IPS-15b (cell line): ENCODE data around the gene SH3RF1.
"Not testable (repeated sequence)": the region's sequence is repeated elsewhere in the genome, so short reads cannot be mapped to it uniquely, and the experiment has no call there.

Experiments used
- H3K27me3 ChIP-seq: one replicate; pipeline ENCODE4 v1.6.1; 2013; ENCODE audit warnings: low read length; ENCODE audit not compliant: control insufficient read depth, insufficient read depth
- H3K36me3 ChIP-seq: one replicate; pipeline ENCODE4 v1.6.1; 2013; ENCODE audit warnings: low read length; ENCODE audit not compliant: control insufficient read depth, insufficient read depth
- H3K4me1 ChIP-seq: one replicate; pipeline ENCODE4 v1.6.1; 2013; ENCODE audit warnings: mild to moderate bottlenecking, low read length; ENCODE audit not compliant: control insufficient read depth, insufficient read depth
- H3K4me3 ChIP-seq: one replicate; pipeline ENCODE4 v1.5.1; 2013; ENCODE audit warnings: low read depth, low read length
- H3K9ac ChIP-seq: one replicate; pipeline ENCODE4 v1.6.1; 2013; ENCODE audit warnings: low read depth, mild to moderate bottlenecking, low read length
- H3K9me3 ChIP-seq: one replicate; pipeline ENCODE4 v1.6.1; 2013; ENCODE audit warnings: mild to moderate bottlenecking, low read length; ENCODE audit not compliant: control insufficient read depth, insufficient read depth

Gene SH3RF1

DNA sequence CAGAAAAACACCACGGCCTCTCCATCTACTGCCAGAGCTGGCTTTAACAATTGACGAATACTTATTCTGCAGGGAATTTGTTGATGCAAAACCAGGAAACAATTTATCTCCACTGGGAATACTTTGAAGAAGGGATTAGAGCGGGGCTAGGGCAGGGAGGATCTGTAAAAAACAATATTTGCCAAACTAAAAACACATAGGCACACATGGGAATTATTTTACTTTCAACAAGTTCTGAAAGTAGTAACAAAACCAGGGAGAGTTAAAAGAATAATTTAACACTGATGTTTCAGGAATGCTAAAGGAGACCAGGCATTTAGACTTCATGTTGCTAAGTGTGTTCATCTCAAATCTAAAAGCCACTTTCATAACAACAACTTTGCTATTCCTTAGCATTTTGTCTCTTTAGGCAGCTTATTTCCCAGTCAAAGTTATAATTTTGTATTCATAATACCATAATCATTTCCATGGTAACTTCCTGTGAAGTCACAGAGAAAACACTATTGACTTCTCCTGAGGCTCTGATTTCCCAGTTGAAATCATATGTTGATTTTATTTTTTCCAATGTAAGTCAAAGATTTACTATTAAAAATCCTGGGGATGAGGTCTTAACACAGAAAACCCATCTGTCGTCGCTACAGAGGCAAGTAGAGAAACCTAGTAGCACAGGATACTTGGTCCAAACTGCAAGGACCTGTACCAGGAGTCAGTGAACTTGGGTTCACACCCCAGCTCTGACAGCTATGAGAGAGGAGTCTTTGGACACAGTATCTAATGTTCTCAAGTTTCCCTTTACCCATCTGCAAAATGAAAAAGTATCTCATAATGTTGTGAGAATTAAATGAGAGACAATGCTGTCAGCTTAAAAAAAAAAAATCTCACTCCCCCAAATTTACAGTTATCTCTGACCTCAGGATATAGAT is 69.3 kb downstream of the SH3RF1 start:
- Histone ChIP-seq H3K4me3 (no peak overlapping the region), H3K27me3 (no peaks in the 10 kb centered on the region), H3K9ac (no peak overlapping the region), H3K36me3 (no peaks in the 10 kb centered on the region), H3K4me1 (peaks cover 2% of the 10 kb centered on the region), H3K9me3 (no peaks in the 10 kb centered on the region)

DNA sequence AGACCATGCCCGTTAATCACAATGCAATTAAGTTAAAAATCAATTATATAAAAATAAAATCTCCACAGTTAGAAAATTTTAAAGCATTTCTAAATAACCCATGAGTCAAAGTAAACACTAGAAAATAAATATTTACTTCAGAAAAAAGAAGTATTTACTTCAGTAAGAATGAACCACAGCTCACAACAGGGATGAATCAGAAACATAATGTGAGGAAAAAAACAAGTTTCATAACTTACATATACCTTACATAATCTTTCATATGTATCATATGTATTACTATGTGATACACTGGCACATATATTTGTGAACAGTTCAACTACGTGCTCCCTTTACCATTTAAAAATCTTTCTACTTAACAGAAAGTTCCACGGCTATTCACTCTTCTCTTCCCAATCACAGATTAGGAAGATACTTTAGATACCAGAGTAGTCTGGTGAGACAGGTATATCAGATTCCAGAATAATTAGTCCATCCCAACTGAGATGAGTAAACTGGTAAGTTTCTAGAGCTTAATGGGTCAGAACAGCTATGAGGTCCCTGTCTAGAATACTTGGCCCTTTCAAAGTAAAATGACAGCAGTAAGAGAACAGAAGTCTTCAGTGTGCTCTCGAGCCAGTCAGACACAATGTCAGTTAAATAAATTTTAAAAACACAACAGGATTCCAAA is 70.3 kb downstream of the SH3RF1 start:
- Histone ChIP-seq H3K36me3 (no peaks in the 10 kb centered on the region), H3K4me1 (peaks cover 2% of the 10 kb centered on the region), H3K9ac (no peak overlapping the region), H3K9me3 (no peaks in the 10 kb centered on the region), H3K27me3 (no peaks in the 10 kb centered on the region), H3K4me3 (no peak overlapping the region)

DNA sequence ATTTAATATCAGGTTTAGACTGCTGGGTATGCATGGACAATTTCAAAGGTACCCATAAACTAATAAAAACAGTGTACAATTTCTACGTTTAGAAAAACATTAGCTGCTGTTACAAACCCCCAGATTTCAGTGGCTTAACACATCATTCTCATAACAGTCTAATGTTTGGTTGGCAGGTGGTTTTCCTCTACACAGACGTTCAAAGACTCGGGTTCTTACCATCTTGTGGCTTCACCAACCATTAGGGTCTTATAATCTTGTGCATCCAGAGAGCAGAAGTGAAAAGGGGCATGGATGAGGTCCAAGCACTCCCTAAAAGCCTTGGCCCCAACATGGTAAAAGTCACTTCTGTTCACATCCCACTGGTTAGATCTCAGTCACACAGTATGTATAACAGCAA is 71.6 kb downstream of the SH3RF1 start:
- Histone ChIP-seq H3K27me3 (no peaks in the 10 kb centered on the region), H3K36me3 (no peaks in the 10 kb centered on the region), H3K4me3 (no peak overlapping the region), H3K9me3 (no peaks in the 10 kb centered on the region), H3K9ac (no peak overlapping the region), H3K4me1 (no peaks in the 10 kb centered on the region)

DNA sequence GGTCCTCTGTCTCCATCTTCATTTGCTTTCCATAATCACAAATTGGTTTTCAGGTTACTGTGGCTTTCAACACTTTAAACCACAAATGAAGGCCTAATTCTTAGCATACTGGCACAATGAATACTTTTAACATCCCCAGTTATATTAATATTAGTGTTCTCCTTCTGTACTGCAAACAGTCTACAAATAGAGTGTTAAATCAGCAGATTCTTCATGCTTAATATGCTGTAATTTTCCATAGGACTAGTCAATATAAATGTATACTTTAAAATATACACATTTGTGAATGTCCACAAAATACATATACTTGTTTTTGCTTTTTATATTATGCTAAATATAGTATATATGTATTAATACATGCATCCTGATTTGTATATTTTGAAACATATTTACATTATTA is 72.6 kb downstream of the SH3RF1 start:
- no peaks in the 10 kb centered on the region for H3K4me1 ChIP-seq
- no peak overlapping the region for H3K4me3 ChIP-seq
- no peaks in the 10 kb centered on the region for H3K9me3 ChIP-seq
- no peak overlapping the region for H3K9ac ChIP-seq
- H3K27me3 ChIP-seq = no peaks in the 10 kb centered on the region
- H3K36me3 ChIP-seq = no peaks in the 10 kb centered on the region

DNA sequence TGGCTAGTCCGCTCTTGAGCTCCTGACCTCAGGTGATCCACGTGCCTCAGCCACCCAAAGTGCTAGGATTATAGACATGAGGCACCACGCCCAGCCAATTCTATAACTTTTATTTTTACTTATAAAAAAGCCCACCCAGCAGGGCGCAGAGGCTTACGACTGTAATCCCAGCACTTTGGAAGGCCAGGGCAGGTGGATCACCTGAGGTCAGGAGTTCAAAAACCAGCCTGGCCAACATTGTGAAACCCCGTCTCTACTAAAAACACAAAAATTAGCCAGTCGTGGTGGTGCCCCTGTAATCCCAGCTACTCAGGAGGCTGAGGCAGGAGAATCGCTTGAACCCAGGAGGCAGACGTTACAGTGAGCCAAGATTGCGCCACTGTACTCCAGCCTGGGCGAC is 73.5 kb downstream of the SH3RF1 start:
- not testable (repeated sequence) for H3K4me3 ChIP-seq, H3K27me3 ChIP-seq, H3K4me1 ChIP-seq, H3K9ac ChIP-seq, H3K36me3 ChIP-seq, H3K9me3 ChIP-seq

DNA sequence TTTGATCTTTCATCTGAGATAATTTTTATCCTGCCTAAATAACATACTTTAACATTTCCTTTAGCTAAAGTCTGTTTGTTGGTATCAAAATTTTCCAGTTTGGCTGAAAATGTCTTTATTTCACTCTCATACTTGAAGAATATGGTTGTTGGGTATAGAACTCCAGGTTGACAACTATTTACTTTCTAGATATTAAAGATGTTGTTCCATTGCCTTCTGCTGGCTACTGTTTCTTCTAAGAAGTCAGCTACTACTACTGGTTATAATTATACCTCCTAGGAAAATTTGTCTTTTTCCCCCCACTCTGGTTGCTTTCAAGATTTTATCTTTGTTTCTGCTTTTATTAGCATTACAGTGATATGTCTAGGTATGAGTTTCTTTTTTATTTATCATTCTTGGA is 75.7 kb downstream of the SH3RF1 start:
- Histone ChIP-seq H3K9ac (no peak overlapping the region), H3K27me3 (no peaks in the 10 kb centered on the region), H3K4me3 (no peak overlapping the region), H3K9me3 (no peaks in the 10 kb centered on the region), H3K36me3 (no peaks in the 10 kb centered on the region), H3K4me1 (no peaks in the 10 kb centered on the region)

DNA sequence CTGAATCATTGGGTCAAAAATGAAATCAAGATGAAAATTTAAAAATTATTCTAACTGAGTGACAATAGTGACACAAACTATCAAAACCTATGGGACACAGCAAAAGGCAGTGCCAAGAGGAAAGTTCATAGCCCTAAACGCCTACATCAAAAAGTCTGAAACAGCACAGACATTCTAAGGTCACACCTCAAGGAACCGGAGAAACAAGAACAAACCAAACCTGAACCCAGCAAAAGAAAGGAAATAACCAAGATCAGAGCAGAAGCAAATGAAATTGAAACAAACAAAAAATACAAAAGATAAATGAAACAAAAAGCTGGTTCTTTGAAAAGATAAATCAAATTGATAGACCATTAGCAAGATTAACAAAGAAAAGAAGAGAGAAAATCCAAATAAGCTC is 80.8 kb downstream of the SH3RF1 start:
- H3K4me3 ChIP-seq, H3K4me1 ChIP-seq, H3K9ac ChIP-seq, H3K27me3 ChIP-seq, H3K36me3 ChIP-seq, H3K9me3 ChIP-seq: not testable (repeated sequence)

DNA sequence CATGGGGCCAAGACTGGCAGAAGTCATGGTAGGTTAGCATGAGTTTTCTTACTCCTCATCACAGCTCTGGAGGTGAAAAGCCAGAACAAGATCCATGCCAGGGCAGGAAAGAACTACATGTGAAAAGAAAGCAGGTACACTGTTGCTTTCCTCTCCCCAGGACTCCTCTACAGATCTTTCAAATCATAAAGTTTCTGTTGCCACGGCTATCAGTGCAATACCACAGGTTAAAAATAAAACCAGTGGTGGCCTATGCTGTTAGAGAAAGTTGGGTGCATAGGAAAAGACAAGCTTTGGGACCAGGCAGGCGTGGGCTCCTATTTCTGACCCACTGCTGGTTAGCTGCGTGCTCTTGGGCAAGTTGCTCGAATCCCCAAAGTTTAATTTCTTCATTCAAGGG is 81.4 kb downstream of the SH3RF1 start:
- no peaks in the 10 kb centered on the region for H3K27me3 ChIP-seq
- no peaks in the 10 kb centered on the region for H3K36me3 ChIP-seq
- peaks cover 3% of the 10 kb centered on the region for H3K4me1 ChIP-seq
- H3K9me3 ChIP-seq = no peaks in the 10 kb centered on the region
- no peak overlapping the region for H3K9ac ChIP-seq
- no peak overlapping the region for H3K4me3 ChIP-seq

DNA sequence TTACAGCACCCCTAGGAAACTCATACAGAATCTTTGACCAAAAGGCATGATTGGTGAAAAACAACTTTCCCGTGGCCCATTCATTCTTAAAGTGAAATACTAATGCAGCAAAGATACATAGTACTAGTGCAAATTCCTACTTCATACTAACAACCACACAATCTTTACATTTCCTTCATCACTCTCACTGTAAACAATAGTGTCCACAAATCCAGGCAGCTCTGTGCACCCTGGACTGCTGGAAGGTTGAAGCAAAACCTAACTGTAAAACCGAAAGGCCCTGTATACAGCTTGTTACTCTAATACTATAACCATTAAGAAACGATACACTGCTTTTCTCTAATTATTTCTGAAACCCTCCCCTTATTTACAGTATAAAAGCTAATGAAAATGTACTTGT is 82.6 kb downstream of the SH3RF1 start:
- H3K9me3 ChIP-seq = no peaks in the 10 kb centered on the region
- H3K4me1 ChIP-seq = peaks cover 3% of the 10 kb centered on the region
- no peak overlapping the region for H3K4me3 ChIP-seq
- H3K36me3 ChIP-seq = no peaks in the 10 kb centered on the region
- H3K9ac ChIP-seq = no peak overlapping the region
- H3K27me3 ChIP-seq = no peaks in the 10 kb centered on the region

DNA sequence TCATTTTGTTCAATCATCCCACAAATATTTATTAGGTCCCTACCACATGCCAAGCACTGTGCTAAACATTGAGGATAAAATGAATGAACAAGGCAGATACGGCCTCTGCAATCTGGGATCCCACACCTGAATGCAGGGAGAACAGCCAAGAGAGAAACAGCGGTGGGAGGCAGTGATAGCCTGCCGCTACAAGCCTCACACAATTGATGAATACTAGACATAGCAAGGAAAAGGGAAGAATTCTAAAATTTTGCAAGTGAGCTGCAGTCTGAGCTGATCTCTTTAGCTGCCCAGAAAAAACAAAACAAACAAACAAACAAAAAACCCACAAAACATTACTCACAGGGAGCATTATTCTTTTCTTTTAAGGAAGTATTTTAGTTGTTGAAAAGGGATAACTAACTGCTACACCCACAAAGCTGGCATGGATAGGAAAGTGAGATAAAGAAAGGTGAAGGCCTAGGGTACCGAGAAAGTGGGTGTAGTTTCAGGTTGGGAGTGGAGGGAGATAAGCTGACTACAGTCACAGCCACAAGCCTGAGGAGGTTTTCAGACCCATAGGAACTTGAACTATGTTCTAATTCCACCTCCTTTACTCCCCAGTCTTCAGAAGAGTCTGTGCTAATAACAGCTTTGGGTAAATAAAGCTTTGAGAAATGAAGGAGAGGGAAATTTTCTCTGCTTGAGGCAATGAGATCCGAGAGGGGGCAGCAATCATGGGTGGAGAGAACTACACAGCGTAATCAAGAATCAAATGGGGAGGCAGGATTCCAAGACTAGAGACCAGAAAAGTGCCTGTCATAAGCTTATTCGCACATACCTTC is 85.4 kb downstream of the SH3RF1 start:
- no peak overlapping the region for H3K4me3 ChIP-seq
- H3K4me1 ChIP-seq = peaks cover 5% of the 10 kb centered on the region
- no peak overlapping the region for H3K9ac ChIP-seq
- H3K36me3 ChIP-seq = no peaks in the 10 kb centered on the region
- H3K27me3 ChIP-seq = no peaks in the 10 kb centered on the region
- no peaks in the 10 kb centered on the region for H3K9me3 ChIP-seq

DNA sequence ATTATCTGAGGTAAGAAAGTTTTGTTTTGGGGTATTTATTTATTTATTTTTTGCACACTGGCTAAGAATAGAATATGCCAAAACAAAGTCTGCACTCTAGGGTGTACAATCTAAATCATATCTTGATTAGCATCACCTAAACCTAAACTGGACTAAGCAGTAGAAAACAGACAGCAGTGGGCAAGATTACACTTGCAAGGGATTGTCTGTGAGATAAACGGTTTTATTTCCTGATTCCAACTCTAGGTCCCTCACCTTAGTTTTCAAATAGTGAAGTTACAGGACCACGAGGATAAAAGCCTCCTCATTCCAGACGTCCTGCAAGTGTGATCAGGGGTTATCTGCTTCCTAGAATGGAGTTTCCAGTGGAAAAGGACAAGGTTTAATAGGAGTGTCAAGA is 86.1 kb downstream of the SH3RF1 start:
- Histone ChIP-seq H3K4me3 (no peak overlapping the region), H3K4me1 (peaks cover 6% of the 10 kb centered on the region), H3K27me3 (no peaks in the 10 kb centered on the region), H3K36me3 (no peaks in the 10 kb centered on the region), H3K9ac (no peak overlapping the region), H3K9me3 (no peaks in the 10 kb centered on the region)
